Mesodermal cell (in vitro differentiated cells): ENCODE results near the gene RPN1.
A peak's percentile ranks its signal among the peaks of the same experiment; 100 is the strongest.

Source experiments
- H3K27ac ChIP-seq: 2 replicates; pipeline ENCODE4 v1.7.0; 2013; ENCODE audit warnings: mild to moderate bottlenecking, low read depth, low read length, moderate library complexity; ENCODE audit not compliant: severe bottlenecking
- H3K36me3 ChIP-seq: 2 replicates; pipeline ENCODE4 v1.7.1; 2013; ENCODE audit warnings: mild to moderate bottlenecking, low read length, moderate library complexity; ENCODE audit not compliant: control insufficient read depth, insufficient read depth
- H3K4me1 ChIP-seq: one replicate; pipeline ENCODE4 v1.7.1; 2013; ENCODE audit warnings: mild to moderate bottlenecking, low read length; ENCODE audit not compliant: insufficient read depth, control insufficient read depth, poor library complexity, severe bottlenecking
- H3K4me3 ChIP-seq: 2 replicates; pipeline ENCODE4 v1.7.0; 2013; ENCODE audit warnings: low read length, control low read depth, mild to moderate bottlenecking; ENCODE audit not compliant: insufficient read depth, poor library complexity, severe bottlenecking; ENCODE audit errors: extremely low read depth
- H3K9me3 ChIP-seq: 2 replicates; pipeline ENCODE4 v1.7.1; 2013; ENCODE audit warnings: mild to moderate bottlenecking, low read length, moderate library complexity; ENCODE audit not compliant: control insufficient read depth
- WGBS, 2 experiments: methylation state at CpG; one replicate each; pipeline ENCODE4 v1.1.5; 2013; ENCODE audit warnings: missing lambda C conversion rate in 2 of 2; ENCODE audit not compliant: insufficient coverage in 2 of 2; 5-methylcytosine and 5-hydroxymethylcytosine counted together

Gene RPN1

GRCh38 chr3:128648940-128649663 lies 1.5 kb downstream of the RPN1 start:
- Histone ChIP-seq H3K4me3 (peak overlapping the region; percentile 100), H3K36me3 (peaks cover 32% of the 10 kb centered on the region), H3K4me1 (peaks cover 7% of the 10 kb centered on the region), H3K27ac (no peak overlapping the region), H3K9me3 (peaks cover 4% of the 10 kb centered on the region)
- WGBS, 2 experiments, result 60 to 68% methylated on average over 2 to 3 of the region's 8 CpGs

GRCh38 chr3:128648402-128648801 lies 2.2 kb downstream of the RPN1 start:
- 86 to 100% methylated on average over 1 of the region's 4 CpGs for WGBS, 2 experiments
- H3K4me1 ChIP-seq, result peaks cover 7% of the 10 kb centered on the region
- H3K4me3 ChIP-seq, result no peak overlapping the region
- peaks cover 39% of the 10 kb centered on the region for H3K36me3 ChIP-seq
- no peak overlapping the region for H3K27ac ChIP-seq
- H3K9me3 ChIP-seq, result peaks cover 4% of the 10 kb centered on the region

GRCh38 chr3:128647307-128647706 lies 3.3 kb downstream of the RPN1 start:
- peaks cover 49% of the 10 kb centered on the region for H3K36me3 ChIP-seq
- WGBS, 2 experiments, result 97 to 100% methylated on average over 3 of the region's 3 CpGs
- peaks cover 7% of the 10 kb centered on the region for H3K4me1 ChIP-seq
- no peak overlapping the region for H3K27ac ChIP-seq
- H3K9me3 ChIP-seq, result peaks cover 4% of the 10 kb centered on the region
- H3K4me3 ChIP-seq, result no peak overlapping the region

GRCh38 chr3:128634075-128634611 lies 16.5 kb downstream of the RPN1 start:
- H3K4me3 ChIP-seq, result no peak overlapping the region
- H3K27ac ChIP-seq, result no peak overlapping the region
- no peaks in the 10 kb centered on the region for H3K9me3 ChIP-seq
- no peaks in the 10 kb centered on the region for H3K4me1 ChIP-seq
- peaks cover 83% of the 10 kb centered on the region for H3K36me3 ChIP-seq
- 93 to 100% methylated on average over 3 to 4 of the region's 5 CpGs for WGBS, 2 experiments

- 95 to 100% methylated on average over 1 to 2 of the region's 2 CpGs for WGBS, 2 experiments
- H3K36me3 ChIP-seq, result peaks cover 85% of the 10 kb centered on the region
- no peaks in the 10 kb centered on the region for H3K4me1 ChIP-seq
- no peak overlapping the region for H3K4me3 ChIP-seq
- H3K27ac ChIP-seq, result no peak overlapping the region
- H3K9me3 ChIP-seq, result no peaks in the 10 kb centered on the region
These were observed 18.3 kb downstream of the RPN1 start for GRCh38 chr3:128632301-128632700.

GRCh38 chr3:128629936-128630335 lies 20.7 kb downstream of the RPN1 start:
- peaks cover 91% of the 10 kb centered on the region for H3K36me3 ChIP-seq
- WGBS, 2 experiments, result 98 to 100% methylated on average over 3 to 5 of the region's 7 CpGs

GRCh38 chr3:128625409-128625945 lies 25.1 kb downstream of the RPN1 start:
- H3K9me3 ChIP-seq, result no peaks in the 10 kb centered on the region
- H3K4me1 ChIP-seq, result no peaks in the 10 kb centered on the region
- no peak overlapping the region for H3K4me3 ChIP-seq
- WGBS, 2 experiments, result 96 to 97% methylated on average over 11 of the region's 11 CpGs
- no peak overlapping the region for H3K27ac ChIP-seq
- H3K36me3 ChIP-seq, result peaks cover 99% of the 10 kb centered on the region

More at GRCh38 chr3:128629936-128630335, 20.7 kb downstream of the RPN1 start:
- H3K27ac ChIP-seq, result no peak overlapping the region
- no peaks in the 10 kb centered on the region for H3K4me1 ChIP-seq
- H3K9me3 ChIP-seq, result no peaks in the 10 kb centered on the region
- H3K4me3 ChIP-seq, result no peak overlapping the region

- H3K36me3 ChIP-seq, result peaks cover 100% of the 10 kb centered on the region
- no peaks in the 10 kb centered on the region for H3K9me3 ChIP-seq
- H3K27ac ChIP-seq, result no peak overlapping the region
- 90 to 91% methylated on average over 9 of the region's 11 CpGs for WGBS, 2 experiments
- peaks cover 5% of the 10 kb centered on the region for H3K4me1 ChIP-seq
- H3K4me3 ChIP-seq, result no peak overlapping the region
These were observed 26.0 kb downstream of the RPN1 start for GRCh38 chr3:128624526-128625138.

GRCh38 chr3:128623762-128624176 lies 26.8 kb downstream of the RPN1 start:
- Histone ChIP-seq H3K9me3 (no peaks in the 10 kb centered on the region), H3K4me1 (peaks cover 13% of the 10 kb centered on the region), H3K27ac (no peak overlapping the region), H3K4me3 (no peak overlapping the region), H3K36me3 (peaks cover 100% of the 10 kb centered on the region)
- WGBS, 2 experiments, result 97 to 100% methylated on average over 2 to 5 of the region's 7 CpGs

- no peak overlapping the region for H3K4me3 ChIP-seq
- H3K27ac ChIP-seq, result no peak overlapping the region
- no peaks in the 10 kb centered on the region for H3K9me3 ChIP-seq
- H3K4me1 ChIP-seq, result peaks cover 22% of the 10 kb centered on the region
- peaks cover 93% of the 10 kb centered on the region for H3K36me3 ChIP-seq
- 96 to 97% methylated on average over 7 to 9 of the region's 9 CpGs for WGBS, 2 experiments
These were observed 28.7 kb downstream of the RPN1 start for GRCh38 chr3:128621931-128622330.
